GM19397 (cell line): ENCODE results near the gene TMEM184A.
A peak's percentile ranks its signal among the peaks of the same experiment; 100 is the strongest.

ENCODE experiments used
- ATAC-seq: cut with Tn5 transposase; IDR thresholded peaks from one replicate; pipeline ENCODE4 v1.9.1; 2021; ENCODE audit warnings: mild to moderate bottlenecking, moderate library complexity; ENCODE audit not compliant: unreplicated experiment

TMEM184A gene

GRCh38 chr7:1540776-1541271 is 15.2 kb downstream of the TMEM184A start:
- no peak for ATAC-seq

GRCh38 chr7:1539882-1540775 is 15.9 kb downstream of the TMEM184A start:
- ATAC-seq, result no peak

- no peak for ATAC-seq
Observed at GRCh38 chr7:1539181-1539881, 16.7 kb downstream of the TMEM184A start.

GRCh38 chr7:1538544-1539180 is 17.3 kb downstream of the TMEM184A start:
- ATAC-seq, result no peak

GRCh38 chr7:1537535-1538412 is 18.2 kb downstream of the TMEM184A start:
- no peak for ATAC-seq

GRCh38 chr7:1536743-1537534 is 19.1 kb downstream of the TMEM184A start:
- no peak for ATAC-seq

- no peak for ATAC-seq
Observed at GRCh38 chr7:1536455-1536742, 19.6 kb downstream of the TMEM184A start.

GRCh38 chr7:1535701-1536454 is 20.1 kb downstream of the TMEM184A start:
- no peak for ATAC-seq

- no peak for ATAC-seq
Observed at GRCh38 chr7:1535100-1535458, 20.9 kb downstream of the TMEM184A start.

- no peak for ATAC-seq
Observed at GRCh38 chr7:1534330-1535099, 21.5 kb downstream of the TMEM184A start.

- ATAC-seq, result no peak
Observed at GRCh38 chr7:1533547-1534329, 22.3 kb downstream of the TMEM184A start.

- ATAC-seq, result no peak
Observed at GRCh38 chr7:1533255-1533546, 22.8 kb downstream of the TMEM184A start.

- no peak for ATAC-seq
Observed at GRCh38 chr7:1532456-1533254, 23.4 kb downstream of the TMEM184A start.

GRCh38 chr7:1531979-1532455 is 24.0 kb downstream of the TMEM184A start:
- ATAC-seq, result no peak

- peak; percentile 27 for ATAC-seq
Observed at GRCh38 chr7:1531263-1531978, 24.6 kb downstream of the TMEM184A start.

GRCh38 chr7:1530946-1531262 is 25.1 kb downstream of the TMEM184A start:
- ATAC-seq, result peak; percentile 30
